GM18526 (cell line): ENCODE measurements around the gene SHC1.

Experiments used
- POLR2A ChIP-seq: IDR thresholded peaks from 3 replicates; pipeline ENCODE4 v1.6.1; 2011; ENCODE audit not compliant: insufficient read length; ENCODE audit errors: extremely low read depth

SHC1 gene

GRCh38 chr1:154945160-154945961 is 25.2 kb downstream of the SHC1 start:
- TF ChIP-seq POLR2A = no peak

GRCh38 chr1:154944401-154945159 is 26.0 kb downstream of the SHC1 start:
- TF ChIP-seq POLR2A = no peak

- TF ChIP-seq POLR2A = no peak
These were observed 26.7 kb downstream of the SHC1 start for GRCh38 chr1:154943649-154944400.

- TF ChIP-seq POLR2A = no peak
These were observed 29.1 kb downstream of the SHC1 start for GRCh38 chr1:154941333-154942013.

- no peak for TF ChIP-seq POLR2A
These were observed 29.8 kb downstream of the SHC1 start for GRCh38 chr1:154940651-154941194.

- no peak for TF ChIP-seq POLR2A
These were observed 30.4 kb downstream of the SHC1 start for GRCh38 chr1:154940213-154940560.

GRCh38 chr1:154938604-154939399 is 31.7 kb downstream of the SHC1 start:
- TF ChIP-seq POLR2A = no peak

- no peak for TF ChIP-seq POLR2A
These were observed 32.6 kb downstream of the SHC1 start for GRCh38 chr1:154937988-154938386.

GRCh38 chr1:154937085-154937987 is 33.2 kb downstream of the SHC1 start:
- TF ChIP-seq POLR2A = peak; percentile 64

- TF ChIP-seq POLR2A = peak; percentile 85
These were observed 33.9 kb downstream of the SHC1 start, which contains the start of gene PMVK for GRCh38 chr1:154936555-154937084. Gene PMVK, minus strand, starts transcription at chr1:154936719. Its CDS starts 34 bp downstream, at chr1:154936685.

GRCh38 chr1:154935749-154936554 is 34.6 kb downstream of the SHC1 start:
- no peak for TF ChIP-seq POLR2A

- TF ChIP-seq POLR2A = no peak
These were observed 36.1 kb downstream of the SHC1 start for GRCh38 chr1:154934358-154934948.
